GM18909 (cell line): ENCODE data around the gene MUCL3.
"Not testable (repeated sequence)": the region's sequence is repeated elsewhere in the genome, so short reads cannot be mapped to it uniquely, and the experiment has no call there.

Source experiments
- ATAC-seq: cut with Tn5 transposase; IDR thresholded peaks from one replicate; pipeline ENCODE4 v1.9.1; 2021; ENCODE audit warnings: mild to moderate bottlenecking; ENCODE audit not compliant: unreplicated experiment, poor library complexity

Gene MUCL3

GRCh38 chr6:30938730-30939129, 2.0 kb upstream of the MUCL3 start:
- no peak for ATAC-seq

- no peak for ATAC-seq
Observed at GRCh38 chr6:30939473-30939872, 1.3 kb upstream of the MUCL3 start.

- no peak for ATAC-seq
Observed at GRCh38 chr6:30942338-30943060, 1.7 kb downstream of the MUCL3 start.

GRCh38 chr6:30944051-30944450, 3.3 kb downstream of the MUCL3 start:
- ATAC-seq = no peak

DNA sequence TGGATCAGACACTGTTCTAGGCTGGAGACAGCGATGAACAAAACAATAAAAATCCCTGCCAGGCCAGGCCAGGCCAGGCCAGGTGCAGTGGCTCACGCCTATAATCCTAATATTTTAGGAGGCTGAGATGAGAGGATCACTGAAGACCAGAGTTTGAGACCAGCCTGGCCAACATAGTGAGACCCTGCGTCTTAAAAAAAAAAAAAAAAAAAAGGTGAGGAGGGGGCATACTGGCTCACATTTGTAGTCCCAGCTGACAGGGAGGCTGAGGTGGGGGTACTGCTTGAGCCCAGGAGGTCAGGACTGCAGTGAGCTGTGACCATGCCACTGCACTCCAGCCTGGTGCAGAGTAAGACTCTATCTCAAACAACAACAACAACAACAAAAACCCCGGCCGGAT, 4.5 kb downstream of the MUCL3 start:
- no peak for ATAC-seq

DNA sequence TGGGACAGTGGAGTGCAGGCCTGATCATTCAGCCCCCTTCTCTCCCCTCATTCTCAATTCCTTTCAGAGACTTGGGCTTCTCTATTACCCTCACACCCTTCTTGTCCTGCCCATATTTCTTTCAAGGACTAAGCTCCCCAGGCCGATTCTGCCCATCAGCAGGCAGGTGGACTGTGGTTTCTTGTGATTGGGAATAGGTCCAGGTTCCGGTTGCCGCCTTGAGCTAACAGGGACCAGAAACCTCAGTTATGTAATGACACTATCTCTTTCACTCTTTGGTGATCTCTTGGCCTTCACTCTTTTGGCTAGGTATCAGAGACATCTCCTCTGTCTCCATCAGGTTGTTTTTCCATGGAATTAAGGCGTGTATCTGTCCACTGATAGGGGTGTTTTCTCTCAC, 6.5 kb downstream of the MUCL3 start:
- ATAC-seq = no peak

DNA sequence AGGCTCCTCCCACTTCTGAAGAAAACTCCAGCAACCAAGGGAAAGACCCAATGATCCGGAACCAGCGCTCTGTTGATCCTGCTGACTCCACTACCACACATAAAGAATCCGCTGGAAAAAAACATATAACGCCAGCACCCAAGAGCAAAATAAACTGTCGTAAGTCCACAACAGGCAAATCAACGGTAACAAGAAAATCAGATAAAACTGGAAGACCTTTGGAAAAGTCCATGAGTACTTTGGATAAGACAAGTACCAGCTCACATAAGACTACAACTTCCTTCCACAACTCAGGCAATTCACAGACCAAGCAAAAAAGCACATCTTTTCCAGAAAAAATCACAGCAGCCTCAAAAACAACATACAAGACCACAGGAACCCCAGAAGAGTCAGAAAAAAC, 8.0 kb downstream of the MUCL3 start:
- ATAC-seq = no peak

GRCh38 chr6:30951907-30952469, 11.2 kb downstream of the MUCL3 start:
- ATAC-seq = no peak

- ATAC-seq = no peak
Observed at GRCh38 chr6:30954631-30955366, 14.0 kb downstream of the MUCL3 start.

DNA sequence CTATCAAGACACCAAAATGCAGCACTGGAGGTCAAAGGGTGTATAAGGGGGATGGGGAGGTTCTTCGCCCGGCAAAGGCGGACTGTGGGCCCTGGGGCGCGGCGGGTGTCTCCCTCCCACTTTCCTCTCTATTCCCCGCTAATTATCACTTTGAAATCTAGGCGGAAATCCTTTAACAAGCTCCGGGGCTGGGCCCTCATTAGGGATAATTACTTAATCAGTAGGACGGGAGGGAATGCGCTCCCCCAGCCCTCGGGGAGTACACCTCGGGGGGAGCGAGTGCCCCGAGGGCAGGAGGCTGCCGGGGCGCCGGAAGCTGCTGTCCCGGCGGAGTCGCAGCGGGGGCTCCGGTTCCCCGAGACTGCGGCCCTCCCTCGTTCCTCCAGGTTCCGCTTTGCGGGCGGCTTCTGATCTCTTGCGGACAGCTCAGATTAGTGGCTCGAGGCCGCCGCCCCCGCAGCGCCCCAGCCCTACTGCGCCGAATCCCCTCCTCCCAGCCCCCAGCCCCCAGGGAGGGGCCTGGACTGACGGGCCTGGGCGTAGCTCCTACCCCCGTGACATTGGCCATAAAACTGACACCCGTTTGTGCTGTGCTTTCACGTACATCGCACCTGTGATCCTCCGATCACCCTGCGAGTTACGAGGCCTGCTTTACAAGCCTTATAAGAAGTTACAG, 14.7 kb downstream of the MUCL3 start:
- peak; percentile 72 for ATAC-seq

GRCh38 chr6:30957716-30958115, 16.9 kb downstream of the MUCL3 start:
- no peak for ATAC-seq

DNA sequence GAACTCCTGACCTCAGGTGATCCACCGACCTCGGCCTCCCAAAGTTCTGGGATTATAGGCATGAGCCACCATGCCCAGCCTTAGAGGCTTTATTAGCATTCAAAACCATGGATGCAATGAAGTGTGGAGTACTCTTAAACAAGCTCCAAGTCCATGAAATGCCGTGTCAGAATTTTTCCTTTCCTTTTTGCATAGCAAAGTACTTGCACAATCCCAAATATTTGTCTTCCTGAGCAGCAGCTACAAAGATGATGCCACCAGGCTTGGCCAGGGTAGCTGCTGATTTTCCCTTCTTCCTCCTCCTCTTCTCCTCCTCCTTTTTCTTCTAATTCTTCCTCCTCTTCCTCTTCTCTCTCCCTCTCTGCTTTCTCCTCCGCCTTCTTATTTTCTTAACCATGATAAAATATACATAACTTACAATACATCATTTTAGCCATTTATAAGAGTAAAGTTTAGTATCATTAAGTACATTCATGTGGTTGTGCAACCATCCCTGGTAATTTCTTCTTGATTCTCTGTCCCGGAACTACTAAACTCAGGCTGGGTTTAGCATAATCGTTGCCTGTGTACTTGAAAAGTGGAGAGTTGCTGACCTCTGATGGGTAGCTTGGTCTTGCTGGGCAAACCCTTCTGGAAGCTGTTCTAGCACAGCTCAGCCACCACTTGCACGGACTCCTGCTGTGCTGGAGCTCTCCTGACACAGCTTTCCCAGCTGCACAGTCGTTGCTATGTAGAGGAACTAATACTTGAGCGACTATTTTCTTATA, 20.3 kb downstream of the MUCL3 start:
- no peak for ATAC-seq

DNA sequence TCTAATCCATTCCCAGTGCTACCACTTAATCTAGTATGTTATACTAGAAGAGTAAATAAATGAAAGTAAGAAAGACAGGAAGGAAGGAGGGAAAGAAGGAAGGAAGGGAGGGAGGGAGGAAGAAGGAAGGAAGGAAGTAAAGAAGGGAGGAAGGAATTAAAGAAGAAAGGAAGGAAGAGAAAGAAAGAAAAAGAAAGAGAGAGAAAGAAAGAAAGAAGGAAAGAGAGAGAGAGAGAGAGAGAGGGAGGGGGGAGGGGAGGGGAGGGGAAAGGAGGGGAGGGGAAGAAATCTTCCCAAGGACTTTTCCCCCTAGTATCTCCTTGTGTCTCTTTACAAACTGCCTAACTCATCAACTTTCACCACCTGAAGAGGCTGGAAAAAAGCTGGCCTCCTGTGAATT, 21.9 kb downstream of the MUCL3 start:
- ATAC-seq = no peak

DNA sequence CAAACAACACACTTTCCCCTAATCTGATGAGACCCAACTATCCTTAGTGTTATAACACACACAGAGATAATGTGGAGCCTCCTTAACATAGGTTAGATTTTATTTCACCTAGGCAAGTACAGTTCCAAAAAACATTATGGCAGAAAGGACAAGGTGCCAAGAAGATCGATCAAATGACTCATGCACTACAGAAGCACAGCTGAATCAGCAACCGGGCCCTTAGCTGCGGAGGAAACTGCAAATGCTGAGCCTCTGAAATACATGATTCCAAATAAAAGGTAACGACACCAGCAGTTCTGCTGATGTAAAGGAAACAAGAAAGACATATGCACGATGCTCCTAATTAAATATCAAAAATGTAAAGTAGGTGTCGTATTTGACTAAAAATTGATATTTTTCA, 22.9 kb downstream of the MUCL3 start:
- ATAC-seq = no peak

GRCh38 chr6:30964075-30964474, 23.3 kb downstream of the MUCL3 start:
- no peak for ATAC-seq

DNA sequence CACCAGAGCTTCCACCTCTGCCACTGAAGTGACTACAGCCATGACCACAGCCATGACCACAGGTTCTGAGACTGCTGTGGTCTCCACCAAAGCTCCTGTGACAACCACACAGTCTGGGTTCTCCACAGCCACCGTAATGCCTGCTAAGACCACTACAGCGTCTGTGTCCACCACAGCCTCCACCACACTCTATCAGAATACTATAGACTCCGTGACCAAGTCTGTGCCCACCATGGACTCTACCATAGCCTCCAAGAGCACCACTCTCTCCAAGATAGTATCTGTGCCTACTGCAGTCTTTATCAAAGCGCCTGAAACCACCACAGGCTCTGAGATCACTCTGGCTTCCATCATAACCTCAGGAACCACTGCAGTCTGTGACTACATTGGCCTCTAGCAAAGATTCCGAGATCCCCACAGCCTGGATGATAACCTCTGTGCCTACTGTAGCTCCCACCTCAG, 24.4 kb downstream of the MUCL3 start:
- ATAC-seq = no peak

GRCh38 chr6:30966154-30966553, 25.4 kb downstream of the MUCL3 start:
- ATAC-seq = no peak

- not testable (repeated sequence) for ATAC-seq
Observed at GRCh38 chr6:30969171-30969570, 28.4 kb downstream of the MUCL3 start.

DNA sequence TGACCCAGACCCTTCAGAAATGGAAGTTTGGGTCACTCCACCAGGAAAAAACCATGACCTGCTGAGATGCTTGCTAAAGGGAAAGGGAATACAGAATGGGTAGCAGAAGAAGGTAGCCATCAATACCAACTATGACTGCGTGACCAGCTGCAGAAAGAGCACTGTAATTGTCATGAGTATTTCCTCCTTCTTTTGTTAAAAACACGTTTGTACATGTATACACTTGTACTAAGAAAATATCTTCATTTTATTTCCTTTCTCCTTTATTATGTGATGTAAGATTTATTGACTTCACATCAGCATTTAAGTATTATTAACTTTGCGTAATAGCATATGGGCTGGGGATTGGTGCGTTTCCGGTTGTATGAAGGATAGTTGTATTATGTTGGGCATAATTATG, 30.2 kb downstream of the MUCL3 start:
- no peak for ATAC-seq

DNA sequence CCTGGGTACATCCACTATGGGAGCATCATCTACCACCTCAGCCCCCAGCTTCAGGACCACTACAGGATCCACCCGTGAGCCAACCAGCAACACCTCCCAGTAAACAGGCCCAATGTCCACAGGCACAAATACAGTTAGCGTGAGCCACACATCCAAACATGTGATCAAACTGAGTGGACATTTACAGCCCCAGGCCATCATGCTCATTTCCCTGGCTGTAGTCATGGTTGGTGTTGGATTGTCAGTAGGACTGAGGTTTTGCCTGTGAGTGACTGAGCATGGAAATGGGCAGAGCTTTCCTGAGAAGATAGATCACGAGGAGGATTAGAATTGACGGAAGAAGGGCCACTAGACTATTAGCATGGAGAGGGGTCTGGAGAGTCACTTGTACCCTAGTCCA, 32.0 kb downstream of the MUCL3 start:
- no peak for ATAC-seq
